NT2/D1 (cell line): ENCODE results near the gene UBE4B.
"Not testable (repeated sequence)": the region's sequence is repeated elsewhere in the genome, so short reads cannot be mapped to it uniquely, and the experiment has no call there.

ENCODE experiments used
- DNase-seq: peaks from one replicate; pipeline ENCODE4 v3.0.0-alpha.2; 2011; ENCODE audit warnings: low read depth, low spot score
- H3K27me3 ChIP-seq: 2 replicates; pipeline ENCODE4 v1.6.0; 2011; ENCODE audit warnings: mild to moderate bottlenecking; ENCODE audit not compliant: insufficient read length, insufficient read depth
- H3K36me3 ChIP-seq: 2 replicates; pipeline ENCODE4 v1.6.1; 2011; ENCODE audit warnings: mild to moderate bottlenecking, low read length, mixed read lengths; ENCODE audit not compliant: insufficient read depth, insufficient read length
- H3K4me1 ChIP-seq: 2 replicates; pipeline ENCODE4 v1.5.1; 2011; ENCODE audit not compliant: insufficient read depth, insufficient read length
- H3K4me3 ChIP-seq: 2 replicates; pipeline ENCODE4 v1.5.1; 2011; ENCODE audit warnings: low read depth; ENCODE audit not compliant: insufficient read length
- H3K9ac ChIP-seq: 2 replicates; pipeline ENCODE4 v1.6.0; 2011; ENCODE audit warnings: low read depth; ENCODE audit not compliant: insufficient read length
- H3K9me3 ChIP-seq: 2 replicates; pipeline ENCODE4 v1.5.1; 2011; ENCODE audit warnings: mild to moderate bottlenecking, low read length; ENCODE audit not compliant: insufficient read depth
- SUZ12 ChIP-seq: IDR thresholded peaks from 2 replicates; pipeline ENCODE4 v1.6.1; 2011; ENCODE audit not compliant: insufficient read length, insufficient read depth; ENCODE audit errors: extremely low read depth
- YY1 ChIP-seq: IDR thresholded peaks from 2 replicates; pipeline ENCODE4 v1.6.1; 2011; ENCODE audit not compliant: insufficient read length, insufficient read depth
- ZNF274 ChIP-seq: IDR thresholded peaks from 2 replicates; pipeline ENCODE4 v1.6.1; 2011; ENCODE audit warnings: mild to moderate bottlenecking, low read depth, low read length

The UBE4B gene

DNA sequence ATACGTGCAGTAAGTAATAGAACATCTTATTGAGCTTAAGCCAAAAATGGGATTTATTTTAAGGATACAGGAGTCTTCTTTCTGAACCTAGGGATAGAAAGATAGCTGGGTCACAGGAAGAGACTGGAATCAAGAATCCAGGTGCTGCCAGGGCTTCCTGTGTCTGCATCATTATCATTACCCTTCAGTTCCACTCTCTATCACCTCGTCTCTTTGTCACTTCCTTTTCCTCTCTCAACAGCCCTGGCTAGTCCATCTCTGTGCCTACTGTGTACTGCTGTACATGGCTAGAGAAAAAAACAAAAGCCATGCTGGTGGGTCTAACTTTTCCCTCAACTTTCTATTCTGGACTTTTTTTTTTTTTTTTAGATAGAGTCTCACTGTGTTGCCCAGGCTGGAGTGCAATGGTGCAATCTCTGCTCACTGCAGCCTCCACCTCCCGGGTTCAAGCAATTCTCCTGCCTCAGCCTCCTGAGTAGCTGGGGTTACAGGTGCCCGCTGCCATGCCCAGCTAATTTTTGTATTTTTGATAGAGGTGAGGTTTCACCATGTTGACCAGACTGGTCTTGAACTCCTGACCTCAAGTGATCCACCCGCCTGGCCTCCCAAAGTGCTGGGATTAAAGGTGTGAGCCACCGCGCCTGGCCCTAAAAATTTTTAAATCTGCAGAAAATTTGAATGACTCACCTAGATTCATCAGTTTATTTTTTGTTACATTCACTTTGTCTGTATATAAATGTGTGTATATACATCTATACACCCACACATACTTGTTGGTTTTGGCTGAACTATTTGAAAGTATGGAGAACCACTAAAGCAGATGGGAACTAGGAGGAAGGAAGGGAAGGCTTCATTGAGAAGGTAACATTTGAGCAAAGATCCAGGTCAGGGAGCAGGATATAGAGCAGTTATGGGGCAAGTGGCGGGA, 31.9 kb downstream of the UBE4B start:
- Histone ChIP-seq H3K36me3 (peaks cover 1% of the 10 kb centered on the region), H3K4me1 (peaks cover 2% of the 10 kb centered on the region), H3K27me3 (no peaks in the 10 kb centered on the region), H3K9me3 (no peaks in the 10 kb centered on the region), H3K4me3 (no peak overlapping the region), H3K9ac (no peak overlapping the region)
- no peak for TF ChIP-seq SUZ12
- TF ChIP-seq ZNF274 = no peak
- no peak for TF ChIP-seq YY1
- no peak for DNase-seq

DNA sequence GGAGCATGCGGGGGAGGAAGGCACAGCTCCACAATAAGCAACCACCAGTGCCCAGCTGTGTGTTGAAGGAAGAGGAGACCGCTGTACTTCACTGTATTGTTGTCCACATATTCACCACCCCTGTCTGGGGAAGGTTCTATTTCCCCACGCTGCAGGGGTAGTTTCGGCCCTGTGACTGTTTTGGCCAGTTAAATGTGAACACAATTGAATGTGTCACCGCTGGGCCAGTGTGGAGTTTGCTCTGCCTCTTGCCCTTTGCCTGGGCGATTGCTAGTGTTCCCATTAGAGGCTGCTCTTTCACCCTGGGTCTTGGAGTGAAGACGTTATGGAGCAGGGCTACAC, 32.6 kb downstream of the UBE4B start:
- H3K27me3 ChIP-seq = no peaks in the 10 kb centered on the region
- no peaks in the 10 kb centered on the region for H3K36me3 ChIP-seq
- H3K4me1 ChIP-seq = peaks cover 2% of the 10 kb centered on the region
- no peak overlapping the region for H3K4me3 ChIP-seq
- DNase-seq = no peak
- H3K9ac ChIP-seq = no peak overlapping the region
- TF ChIP-seq SUZ12 = no peak
- no peak for TF ChIP-seq YY1
- no peak for TF ChIP-seq ZNF274
- no peaks in the 10 kb centered on the region for H3K9me3 ChIP-seq

DNA sequence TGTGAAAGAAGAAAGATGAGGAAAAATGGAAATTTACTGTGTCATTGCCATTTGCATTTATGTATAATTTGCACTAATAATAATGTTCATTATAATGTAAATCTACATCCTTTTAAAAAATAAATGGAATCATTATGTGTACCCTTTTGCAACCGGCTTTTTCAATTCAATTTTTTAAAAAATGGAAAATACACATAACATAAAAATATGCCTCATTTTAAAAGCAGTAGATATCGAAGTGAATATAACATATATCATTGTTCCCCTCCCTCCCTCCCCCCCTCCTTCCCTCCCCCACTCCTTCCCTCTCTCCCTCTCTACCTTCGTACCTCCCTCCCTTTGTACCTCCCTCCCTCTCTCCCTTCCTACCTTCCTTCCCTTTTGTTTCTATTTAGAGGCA, 33.0 kb downstream of the UBE4B start:
- H3K4me1 ChIP-seq = peaks cover 2% of the 10 kb centered on the region
- no peaks in the 10 kb centered on the region for H3K9me3 ChIP-seq
- H3K9ac ChIP-seq = no peak overlapping the region
- H3K4me3 ChIP-seq = no peak overlapping the region
- no peaks in the 10 kb centered on the region for H3K36me3 ChIP-seq
- no peak for DNase-seq
- H3K27me3 ChIP-seq = no peaks in the 10 kb centered on the region
- TF ChIP-seq YY1 (no peak), SUZ12 (no peak), ZNF274 (no peak)

DNA sequence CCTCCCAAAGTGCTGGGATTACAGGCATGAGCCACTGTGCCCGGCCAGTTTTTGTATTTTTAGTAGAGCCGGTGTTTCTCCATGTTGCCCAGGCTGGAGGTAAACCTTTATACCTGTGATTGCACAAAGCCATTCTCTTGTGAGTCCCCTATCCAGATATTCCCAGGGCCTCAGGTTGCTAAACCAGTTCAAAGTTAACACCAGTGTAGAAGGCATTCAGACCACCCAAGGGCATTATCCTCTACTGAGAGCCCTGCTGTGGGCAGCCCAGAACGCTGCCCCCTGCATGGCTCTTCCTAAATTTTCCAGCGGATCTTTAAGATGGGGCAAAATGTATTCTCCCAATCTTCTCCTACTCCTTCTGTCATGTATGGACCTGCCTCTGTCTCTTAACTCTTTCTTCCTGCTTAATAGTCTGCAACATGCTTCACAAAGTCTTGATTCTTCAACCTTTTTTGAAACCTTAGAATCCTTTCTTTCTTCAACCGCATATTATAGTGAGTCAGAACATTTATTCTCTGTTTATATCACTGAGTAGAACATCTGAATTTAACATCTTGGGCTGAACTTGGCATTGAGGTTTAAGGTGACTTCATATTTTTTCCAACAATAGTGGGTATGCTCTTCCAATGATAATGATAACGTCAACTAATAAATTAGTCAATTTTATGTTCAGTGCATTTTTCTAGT, 36.0 kb downstream of the UBE4B start:
- DNase-seq = no peak
- no peaks in the 10 kb centered on the region for H3K27me3 ChIP-seq

DNA sequence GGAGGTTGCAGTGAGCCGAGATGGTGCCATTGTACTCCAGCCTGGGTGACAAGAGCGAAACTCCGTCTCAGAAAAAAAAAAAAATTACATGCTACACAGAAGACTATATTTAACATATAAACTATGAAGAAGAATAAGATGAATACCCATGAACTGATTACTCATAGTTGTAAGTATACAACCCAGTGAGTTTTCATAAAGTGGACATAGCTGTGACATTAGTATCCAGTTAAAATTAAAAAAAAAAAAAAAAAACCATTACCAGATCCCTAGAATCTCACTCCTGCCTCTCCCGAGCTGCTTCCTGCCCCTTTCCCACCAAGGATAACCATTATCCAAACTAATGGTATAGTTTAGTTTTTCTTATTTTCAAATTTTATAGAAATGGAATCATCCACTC, 37.4 kb downstream of the UBE4B start:
- Histone ChIP-seq H3K27me3 (no peaks in the 10 kb centered on the region), H3K4me3 (no peak overlapping the region), H3K4me1 (peaks cover 4% of the 10 kb centered on the region), H3K36me3 (peaks cover 9% of the 10 kb centered on the region), H3K9ac (no peak overlapping the region), H3K9me3 (no peaks in the 10 kb centered on the region)
- no peak for DNase-seq
- TF ChIP-seq YY1 (no peak), SUZ12 (no peak), ZNF274 (no peak)

More for the DNA sequence above, 36.0 kb downstream of the UBE4B start:
- H3K9me3 ChIP-seq = no peaks in the 10 kb centered on the region
- no peak overlapping the region for H3K9ac ChIP-seq
- H3K36me3 ChIP-seq = peaks cover 6% of the 10 kb centered on the region
- H3K4me1 ChIP-seq = no peaks in the 10 kb centered on the region
- no peak overlapping the region for H3K4me3 ChIP-seq
- no peak for TF ChIP-seq ZNF274
- no peak for TF ChIP-seq YY1
- no peak for TF ChIP-seq SUZ12

DNA sequence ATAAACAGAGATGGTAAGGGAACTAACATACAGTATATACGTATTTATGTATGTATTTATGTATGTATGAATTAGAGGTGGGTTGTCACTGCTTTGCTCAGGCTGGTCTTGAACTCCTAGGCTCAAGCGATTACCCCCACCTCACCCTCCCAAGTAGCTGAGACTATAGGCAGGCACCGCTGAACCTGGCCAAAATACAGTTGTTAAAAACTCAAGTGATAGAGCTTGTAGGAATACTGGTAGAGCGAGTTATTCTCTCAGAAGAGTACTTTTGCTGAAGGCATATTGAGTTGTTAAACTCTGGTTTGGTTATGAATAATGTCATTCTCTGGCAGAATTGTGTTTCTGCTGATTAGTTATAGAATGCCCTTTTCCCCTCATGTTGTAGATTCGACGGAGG, 38.9 kb downstream of the UBE4B start:
- no peak overlapping the region for H3K9ac ChIP-seq
- peaks cover 4% of the 10 kb centered on the region for H3K4me1 ChIP-seq
- DNase-seq = no peak
- H3K27me3 ChIP-seq = no peaks in the 10 kb centered on the region
- no peak for TF ChIP-seq SUZ12
- no peak for TF ChIP-seq ZNF274
- H3K4me3 ChIP-seq = no peak overlapping the region
- peaks cover 9% of the 10 kb centered on the region for H3K36me3 ChIP-seq
- H3K9me3 ChIP-seq = no peaks in the 10 kb centered on the region

DNA sequence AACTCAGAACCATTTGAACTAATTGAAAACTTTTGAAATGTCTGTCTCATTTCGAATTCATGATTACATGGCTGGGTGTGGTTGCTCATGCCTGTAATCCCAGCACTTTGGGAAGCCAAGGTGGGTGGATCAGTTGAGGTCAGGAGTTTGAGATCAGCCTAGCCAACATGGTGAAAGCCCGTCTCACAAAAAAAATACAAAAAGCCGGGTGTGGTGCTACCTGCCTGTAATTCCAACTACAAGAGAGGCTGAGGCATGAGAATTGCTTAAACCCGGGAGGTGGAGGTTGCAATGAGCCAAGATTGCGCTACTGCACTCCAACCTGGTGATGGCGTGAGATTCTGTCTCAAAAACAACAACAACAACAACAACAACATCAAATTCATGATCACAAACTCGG, 40.6 kb downstream of the UBE4B start:
- peaks cover 11% of the 10 kb centered on the region for H3K36me3 ChIP-seq
- not testable (repeated sequence) for DNase-seq, H3K4me3 ChIP-seq, H3K27me3 ChIP-seq, H3K9me3 ChIP-seq, H3K9ac ChIP-seq, H3K4me1 ChIP-seq
